Caco-2 (cell line): ENCODE data around the gene MEFV. TPM values are rescaled to one million over a fixed set of nuclear protein-coding genes. Genes with fewer than 3 reads are reported as not detected.

Experiments
- BruUV-seq: library from RNA; stranded (reverse); fragments of 400-500 nt; replicated peaks from 2 replicates; lab custom pipeline; 2021; lab: Mats Ljungman, UMichigan
- CTCF ChIA-PET: fragments of 300-600 bp; sonication (Branson Sonifier 250); formaldehyde crosslinking; loops from one replicate; lab custom pipeline; 2022; ENCODE audit warnings: antibody characterized with exemption; lab: Charles Lee
- POLR2A ChIA-PET: fragments of 300-600 bp; sonication (Branson Sonifier 250); formaldehyde crosslinking; loops from one replicate; lab custom pipeline; 2022; ENCODE audit warnings: antibody characterized with exemption; lab: Charles Lee
- DNase-seq, 2 experiments: peaks; one replicate each; pipeline versions ENCODE4 v3.0.0 to v3.0.0-alpha.2; 2020 to 2022
- H3K27me3 ChIP-seq: replicated peaks from 2 replicates; pipeline ENCODE4 v1.6.0; 2011; ENCODE audit warnings: low read length; ENCODE audit not compliant: control insufficient read depth, insufficient read depth
- H3K36me3 ChIP-seq: 2 replicates; pipeline ENCODE4 v1.5.1; 2011; ENCODE audit warnings: low read length; ENCODE audit not compliant: control insufficient read depth, insufficient read depth
- H3K4me1 ChIP-seq: fragments of 250-450 bp; sonication (Bioruptor Pico); 2 replicates; pipeline ENCODE4 v1.5.1; 2020; ENCODE audit warnings: mild to moderate bottlenecking
- H3K4me3 ChIP-seq: 2 replicates; pipeline ENCODE4 v1.5.1; 2011; ENCODE audit warnings: low read depth, mild to moderate bottlenecking, control low read depth, low read length
- H3K9me3 ChIP-seq: fragments of 250-450 bp; sonication (Bioruptor Pico); 2 replicates; pipeline ENCODE4 v1.5.1; 2020; ENCODE audit warnings: mild to moderate bottlenecking, moderate library complexity
- H3K27ac Mint-ChIP-seq: one replicate; pipeline ENCODE4 v1.8.0; 2022; ENCODE audit warnings: mixed read lengths; ENCODE audit not compliant: unreplicated experiment
- H3K27me3 Mint-ChIP-seq: one replicate; pipeline ENCODE4 v1.8.0; 2022; ENCODE audit warnings: mixed read lengths; ENCODE audit not compliant: insufficient read depth, unreplicated experiment
- H3K36me3 Mint-ChIP-seq: one replicate; pipeline ENCODE4 v1.8.0; 2022; ENCODE audit warnings: mild to moderate bottlenecking, mixed read lengths; ENCODE audit not compliant: insufficient read depth, unreplicated experiment
- H3K4me1 Mint-ChIP-seq: one replicate; pipeline ENCODE4 v1.8.0; 2022; ENCODE audit warnings: low read depth, mixed read lengths; ENCODE audit not compliant: unreplicated experiment
- H3K4me3 Mint-ChIP-seq: one replicate; pipeline ENCODE4 v1.8.0; 2022; ENCODE audit warnings: mild to moderate bottlenecking, moderate library complexity, mixed read lengths; ENCODE audit not compliant: unreplicated experiment
- H3K9me3 Mint-ChIP-seq: one replicate; pipeline ENCODE4 v1.8.0; 2022; ENCODE audit warnings: mixed read lengths; ENCODE audit not compliant: unreplicated experiment
- intact Hi-C: fragments of 100-400 bp; cut with micrococcal nuclease; formaldehyde crosslinking; loops from one replicate; pipeline ENCODE4 v1.10.0; 2022; ENCODE audit not compliant: unreplicated experiment
- total RNA-seq: library from RNA; stranded (reverse); gene quantifications from 2 replicates; pipeline ENCODE4 v1.2.3, GENCODE V29; 2022
- TF ChIP-seq, protein P1 (sequence below), 2 experiments: fragments of 200-600 bp in 1 of 2; IDR thresholded peaks; 1 replicate in 1 of 2; 2 replicates in 1 of 2; pipeline versions ENCODE4 v1.5.1 to v1.8.0; 2011 to 2022; ENCODE audit warnings: antibody characterized with exemption in 1 of 2, control low read depth in 1 of 2, inconsistent platforms in 1 of 2, low read depth in 1 of 2, low read length in 1 of 2, mild to moderate bottlenecking in 1 of 2, moderate library complexity in 1 of 2; ENCODE audit not compliant: insufficient read depth in 1 of 2, severe bottlenecking in 1 of 2, unreplicated experiment in 1 of 2

MEFV gene
- total RNA-seq, 1 experiment from 2014 or later: not detected

DNA sequence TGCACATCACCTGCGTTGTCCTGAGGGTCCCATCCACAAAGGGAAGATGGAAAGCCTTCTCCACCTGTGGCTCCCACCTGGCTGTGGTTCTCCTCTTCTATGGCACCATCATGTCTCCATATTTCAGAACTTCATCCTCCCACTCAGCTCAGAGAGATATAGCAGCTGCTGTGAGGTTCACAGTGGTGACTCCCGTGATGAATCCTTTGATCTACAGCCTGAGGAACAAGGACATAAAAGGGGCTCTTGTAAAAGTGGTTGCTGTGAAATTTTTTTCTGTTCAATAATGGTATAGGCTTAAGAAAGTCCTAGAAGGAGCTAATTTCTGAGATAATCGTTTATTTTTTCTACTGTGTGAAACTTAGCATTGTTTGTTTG lies 40.2 kb downstream of the MEFV start:
- POLR2A ChIA-PET: no interaction called here
- Mint-ChIP-seq H3K4me1 (no peaks in the 10 kb centered on the region), H3K9me3 (peaks cover 11% of the 10 kb centered on the region), H3K4me3 (no peak overlapping the region), H3K27ac (no peak overlapping the region), H3K27me3 (peaks cover 5% of the 10 kb centered on the region), H3K36me3 (peaks cover 11% of the 10 kb centered on the region)
- no peak for DNase-seq
- Histone ChIP-seq H3K27me3 (no peaks in the 10 kb centered on the region), H3K9me3 (no peaks in the 10 kb centered on the region), H3K36me3 (no peaks in the 10 kb centered on the region), H3K4me1 (no peaks in the 10 kb centered on the region), H3K4me3 (no peak overlapping the region)
- no TSS peak for BruUV-seq
- intact Hi-C loops: no loop called here
- TF ChIP-seq, protein P1, sequence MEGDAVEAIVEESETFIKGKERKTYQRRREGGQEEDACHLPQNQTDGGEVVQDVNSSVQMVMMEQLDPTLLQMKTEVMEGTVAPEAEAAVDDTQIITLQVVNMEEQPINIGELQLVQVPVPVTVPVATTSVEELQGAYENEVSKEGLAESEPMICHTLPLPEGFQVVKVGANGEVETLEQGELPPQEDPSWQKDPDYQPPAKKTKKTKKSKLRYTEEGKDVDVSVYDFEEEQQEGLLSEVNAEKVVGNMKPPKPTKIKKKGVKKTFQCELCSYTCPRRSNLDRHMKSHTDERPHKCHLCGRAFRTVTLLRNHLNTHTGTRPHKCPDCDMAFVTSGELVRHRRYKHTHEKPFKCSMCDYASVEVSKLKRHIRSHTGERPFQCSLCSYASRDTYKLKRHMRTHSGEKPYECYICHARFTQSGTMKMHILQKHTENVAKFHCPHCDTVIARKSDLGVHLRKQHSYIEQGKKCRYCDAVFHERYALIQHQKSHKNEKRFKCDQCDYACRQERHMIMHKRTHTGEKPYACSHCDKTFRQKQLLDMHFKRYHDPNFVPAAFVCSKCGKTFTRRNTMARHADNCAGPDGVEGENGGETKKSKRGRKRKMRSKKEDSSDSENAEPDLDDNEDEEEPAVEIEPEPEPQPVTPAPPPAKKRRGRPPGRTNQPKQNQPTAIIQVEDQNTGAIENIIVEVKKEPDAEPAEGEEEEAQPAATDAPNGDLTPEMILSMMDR (IDR thresholded peaks at IDR 0.05; ENCODE audit: insufficient read depth in 1 of 2, low read depth in 1 of 2, low read length in 1 of 2, severe bottlenecking in 1 of 2, unreplicated experiment in 1 of 2): no peak
- CTCF ChIA-PET: no interaction called here

DNA sequence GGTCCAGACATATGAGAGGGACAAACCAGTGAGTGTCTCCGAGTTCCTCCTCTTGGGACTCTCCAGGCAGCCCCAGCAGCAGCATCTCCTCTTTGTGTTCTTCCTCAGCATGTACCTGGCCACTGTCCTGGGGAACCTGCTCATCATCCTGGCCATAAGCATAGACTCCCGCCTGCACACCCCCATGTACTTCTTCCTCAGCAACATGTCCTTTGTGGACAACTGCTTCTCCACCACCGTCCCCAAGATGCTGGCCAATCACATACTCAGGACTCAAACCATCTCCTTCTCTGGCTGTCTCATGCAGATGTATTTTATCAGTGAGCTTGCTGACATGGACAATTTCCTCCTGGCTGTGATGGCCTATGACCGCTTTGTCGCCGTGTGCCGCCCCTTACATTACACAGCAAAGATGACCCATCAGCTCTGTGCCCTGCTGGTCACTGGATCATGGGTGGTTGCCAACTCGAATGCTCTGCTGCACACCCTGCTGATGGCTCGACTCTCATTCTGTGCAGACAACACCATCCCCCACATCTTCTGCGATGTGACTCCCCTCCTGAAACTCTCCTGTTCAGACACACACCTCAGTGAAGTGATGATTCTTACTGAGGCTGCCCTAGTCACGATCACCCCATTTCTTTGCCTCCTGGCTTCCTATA lies 40.7 kb downstream of the MEFV start:
- Mint-ChIP-seq H3K4me1 (no peaks in the 10 kb centered on the region), H3K27me3 (peaks cover 5% of the 10 kb centered on the region), H3K4me3 (no peak overlapping the region), H3K27ac (no peak overlapping the region), H3K9me3 (peaks cover 11% of the 10 kb centered on the region), H3K36me3 (peaks cover 6% of the 10 kb centered on the region)
- intact Hi-C loops: no loop called here
- Histone ChIP-seq H3K4me3 (no peak overlapping the region), H3K27me3 (no peaks in the 10 kb centered on the region), H3K36me3 (no peaks in the 10 kb centered on the region), H3K4me1 (no peaks in the 10 kb centered on the region), H3K9me3 (no peaks in the 10 kb centered on the region)
- DNase-seq: no peak
- BruUV-seq: no TSS peak
- ChIA-PET CTCF (no interaction called here), POLR2A (no interaction called here)
- TF ChIP-seq, protein P1 (IDR thresholded peaks at IDR 0.05; ENCODE audit: insufficient read depth in 1 of 2, low read depth in 1 of 2, low read length in 1 of 2, severe bottlenecking in 1 of 2, unreplicated experiment in 1 of 2): no peak

DNA sequence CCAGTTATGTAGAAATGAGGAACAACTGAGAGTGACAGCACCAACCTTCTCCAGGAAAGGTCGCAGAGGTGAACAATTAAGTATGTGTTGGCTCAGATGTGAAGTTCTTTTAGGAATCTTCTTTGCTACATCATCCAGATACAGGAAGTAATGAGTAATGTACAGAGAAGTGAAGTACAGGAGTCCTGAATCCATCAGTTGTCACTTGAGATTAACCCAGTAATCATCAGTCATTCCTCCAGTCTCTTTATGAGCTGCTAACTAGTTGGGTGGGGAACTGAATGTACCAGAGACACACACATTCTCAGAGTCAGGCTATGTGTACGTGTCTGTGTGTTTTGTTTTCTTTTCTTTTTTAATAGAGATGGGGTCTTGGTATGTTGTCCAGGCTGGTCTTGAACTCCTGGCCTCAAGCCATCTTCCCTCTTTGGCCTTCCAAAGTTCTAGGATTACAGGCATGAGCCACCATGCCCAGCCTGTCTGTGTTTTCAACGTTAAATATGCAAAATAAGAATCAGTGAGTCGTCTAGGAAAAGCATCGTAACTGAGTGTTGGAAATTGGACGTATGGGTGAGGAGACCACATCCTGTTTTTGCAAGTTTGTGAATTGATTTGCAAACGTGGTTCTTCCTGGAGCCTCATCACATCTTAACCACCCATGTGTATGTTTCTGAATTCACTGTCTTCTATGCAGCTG lies 41.4 kb downstream of the MEFV start:
- intact Hi-C loops: no loop called here
- TF ChIP-seq, protein P1 (IDR thresholded peaks at IDR 0.05; ENCODE audit: insufficient read depth in 1 of 2, low read depth in 1 of 2, low read length in 1 of 2, severe bottlenecking in 1 of 2, unreplicated experiment in 1 of 2): no peak
- Histone ChIP-seq H3K4me1 (no peaks in the 10 kb centered on the region), H3K4me3 (no peak overlapping the region), H3K9me3 (no peaks in the 10 kb centered on the region), H3K27me3 (no peaks in the 10 kb centered on the region), H3K36me3 (no peaks in the 10 kb centered on the region)
- POLR2A ChIA-PET: no interaction called here
- no peaks in the 10 kb centered on the region for H3K4me1 Mint-ChIP-seq
- H3K9me3 Mint-ChIP-seq: peaks cover 11% of the 10 kb centered on the region
- H3K27ac Mint-ChIP-seq: no peak overlapping the region
- H3K4me3 Mint-ChIP-seq: no peak overlapping the region
- peaks cover 5% of the 10 kb centered on the region for H3K27me3 Mint-ChIP-seq
- no TSS peak for BruUV-seq
- no peak for DNase-seq
- CTCF ChIA-PET: no interaction called here
- H3K36me3 Mint-ChIP-seq: peaks cover 6% of the 10 kb centered on the region
